Measurements from ENCODE around the gene VCP.
"Not testable (repeated sequence)": the region's sequence is repeated elsewhere in the genome, so short reads cannot be mapped to it uniquely, and the experiment has no call there.

Gene VCP

GRCh38 chr9:35057271-35057620, 15.2 kb downstream of the VCP start:
- DNase-seq: no peak

GRCh38 chr9:35056571-35057270, 15.7 kb downstream of the VCP start:
- DNase-seq: no peak

GRCh38 chr9:35054871-35055644, 17.4 kb downstream of the VCP start:
- no peak for DNase-seq

GRCh38 chr9:35054185-35054835, 18.1 kb downstream of the VCP start:
- no peak for DNase-seq

- DNase-seq: no peak
Measured at GRCh38 chr9:35051069-35051967, 21.1 kb downstream of the VCP start.

- no peak for DNase-seq
Measured at GRCh38 chr9:35048511-35048910, 23.9 kb downstream of the VCP start.

- DNase-seq: no peak
Measured at GRCh38 chr9:35044071-35044470, 28.4 kb downstream of the VCP start.

GRCh38 chr9:35042891-35043545, 29.4 kb downstream of the VCP start:
- DNase-seq: no peak

GRCh38 chr9:35042081-35042604, 30.3 kb downstream of the VCP start:
- no peak for DNase-seq

GRCh38 chr9:35035851-35036701, 36.3 kb downstream of the VCP start:
- DNase-seq: no peak

- DNase-seq: no peak
Measured at GRCh38 chr9:35033101-35033500, 39.3 kb downstream of the VCP start.

- no peak for DNase-seq
Measured at GRCh38 chr9:35029852-35030251, 42.6 kb downstream of the VCP start.

- DNase-seq: no peak
Measured at GRCh38 chr9:35029241-35029640, 43.2 kb downstream of the VCP start.

GRCh38 chr9:35028341-35028740, 44.1 kb downstream of the VCP start:
- no peak for DNase-seq

GRCh38 chr9:35027860-35028259, 44.6 kb downstream of the VCP start:
- DNase-seq: no peak

- DNase-seq: no peak
Measured at GRCh38 chr9:35027374-35027773, 45.1 kb downstream of the VCP start.

- DNase-seq: no peak
Measured at GRCh38 chr9:35026671-35027070, 45.8 kb downstream of the VCP start.

- not testable (repeated sequence) for DNase-seq
Measured at GRCh38 chr9:35023443-35023842, 49.0 kb downstream of the VCP start.

- no peak for DNase-seq
Measured at GRCh38 chr9:35014517-35014916, 57.9 kb downstream of the VCP start.

- no peak for DNase-seq
Measured at GRCh38 chr9:35010351-35010958, 62.0 kb downstream of the VCP start.

All from NCI-H524 treated with DMSO at 0.1 percent for 48 hours (cell line).